PC-9 (cell line): ENCODE data around the gene RIMOC1. TPM values are rescaled to one million over a fixed set of nuclear protein-coding genes. Genes with fewer than 3 reads are reported as not detected.

Experiments
- BruUV-seq: library from RNA; stranded (reverse); fragments of 400-500 nt; replicated peaks from 2 replicates; lab custom pipeline; 2021; lab: Mats Ljungman, UMichigan
- CTCF ChIA-PET: fragments of 300-600 bp; sonication (Branson Sonifier 250); formaldehyde crosslinking; loops from one replicate; lab custom pipeline; 2022; ENCODE audit warnings: antibody characterized with exemption; lab: Charles Lee
- POLR2A ChIA-PET: fragments of 300-600 bp; sonication (Branson Sonifier 250); formaldehyde crosslinking; loops from one replicate; lab custom pipeline; 2022; ENCODE audit warnings: antibody characterized with exemption; ENCODE audit not compliant: unreplicated experiment; lab: Charles Lee
- DNase-seq, 2 experiments: peaks; one replicate each; pipeline versions ENCODE4 v3.0.0 to v3.0.0-alpha.2; 2015 to 2022; ENCODE audit warnings: mixed read lengths in 1 of 2
- H2AFZ ChIP-seq: fragments of 200-600 bp; sonication (generic); 2 replicates; pipeline ENCODE4 v1.8.1; 2017; ENCODE audit warnings: antibody characterized with exemption
- H3F3A ChIP-seq: fragments of 200-600 bp; sonication (generic); 2 replicates; pipeline ENCODE4 v1.8.1; 2017; ENCODE audit warnings: antibody characterized with exemption, mild to moderate bottlenecking, low read depth; ENCODE audit not compliant: insufficient read depth
- H3K27ac ChIP-seq: fragments of 200-600 bp; sonication (generic); 2 replicates; pipeline ENCODE4 v1.6.1; 2016; ENCODE audit warnings: mixed run types
- H3K27me3 ChIP-seq: fragments of 200-600 bp; sonication (generic); 2 replicates; pipeline ENCODE4 v1.6.1; 2016; ENCODE audit warnings: low read depth, mixed run types; ENCODE audit not compliant: insufficient read depth
- H3K36me3 ChIP-seq: fragments of 200-600 bp; sonication (generic); 2 replicates; pipeline ENCODE4 v1.6.1; 2016; ENCODE audit warnings: low read depth, mixed run types
- H3K4me1 ChIP-seq: fragments of 200-600 bp; sonication (generic); replicated peaks from 2 replicates; pipeline ENCODE4 v1.6.1; 2016; ENCODE audit warnings: mixed run types; ENCODE audit not compliant: insufficient read depth
- H3K4me2 ChIP-seq: fragments of 200-600 bp; sonication (generic); 2 replicates; pipeline ENCODE4 v1.6.1; 2017; ENCODE audit warnings: mixed run types
- H3K4me3 ChIP-seq: fragments of 200-600 bp; sonication (generic); 2 replicates; pipeline ENCODE4 v1.6.1; 2016; ENCODE audit warnings: mixed run types
- H3K79me2 ChIP-seq: fragments of 200-600 bp; sonication (generic); 2 replicates; pipeline ENCODE4 v1.6.1; 2017; ENCODE audit warnings: low read depth, mixed run types
- H3K9me2 ChIP-seq: fragments of 200-600 bp; sonication (generic); 2 replicates; pipeline ENCODE4 v1.8.1; 2017; ENCODE audit warnings: mild to moderate bottlenecking; ENCODE audit not compliant: insufficient read depth
- H3K9me3 ChIP-seq: fragments of 200-600 bp; sonication (generic); 2 replicates; pipeline ENCODE4 v1.8.1; 2016; ENCODE audit warnings: low read depth; ENCODE audit not compliant: insufficient read depth
- H4K20me1 ChIP-seq: fragments of 200-600 bp; sonication (generic); 2 replicates; pipeline ENCODE4 v1.8.1; 2017; ENCODE audit not compliant: insufficient read depth
- EZH2 ChIP-seq: fragments of 200-600 bp; sonication (generic); IDR thresholded peaks from 2 replicates; pipeline ENCODE4 v1.8.0; 2017; ENCODE audit warnings: antibody characterized with exemption, low read depth
- intact Hi-C: fragments of 100-400 bp; cut with micrococcal nuclease; formaldehyde crosslinking; loops from one replicate; pipeline ENCODE4 v1.10.0; 2022; ENCODE audit not compliant: unreplicated experiment
- total RNA-seq: library from RNA; stranded (reverse); gene quantifications from 2 replicates; pipeline ENCODE4 v1.2.3, GENCODE V29; 2021
- TF ChIP-seq, protein P1 (sequence below): fragments of 200-600 bp; sonication (generic); conservative IDR thresholded peaks from 2 replicates; pipeline ENCODE4 v1.6.1; 2017; ENCODE audit warnings: mixed run types, antibody characterized with exemption, mild to moderate bottlenecking, moderate library complexity

RIMOC1 gene
- total RNA-seq, 1 experiment from 2014 or later = 68.6 TPM

DNA sequence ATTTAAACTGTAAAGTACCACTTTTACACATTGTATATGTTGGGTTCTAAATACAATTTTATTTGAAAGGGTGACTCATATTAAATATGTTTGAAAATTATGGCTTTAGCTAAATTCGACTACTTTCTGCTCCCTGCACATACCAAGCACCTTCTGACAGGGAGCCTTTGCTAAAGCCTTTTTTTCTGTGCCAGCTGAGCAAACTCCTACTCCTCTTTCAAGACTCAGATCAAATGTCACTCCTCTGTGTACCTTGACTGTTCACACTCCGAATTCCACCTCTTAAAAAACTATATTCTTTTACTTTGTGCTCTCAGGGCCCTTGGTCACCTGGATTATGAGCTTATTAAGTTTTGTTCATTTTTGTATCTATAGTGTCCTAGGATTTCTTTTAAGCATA, 27.5 kb upstream of the RIMOC1 start:
- Histone ChIP-seq H3K4me1 (no peaks in the 10 kb centered on the region), H4K20me1 (no peaks in the 10 kb centered on the region), H3K36me3 (no peaks in the 10 kb centered on the region), H3F3A (no peaks in the 10 kb centered on the region), H2AFZ (no peak overlapping the region), H3K79me2 (no peaks in the 10 kb centered on the region), H3K9me3 (no peaks in the 10 kb centered on the region), H3K9me2 (no peaks in the 10 kb centered on the region; the same call in 1 of the 2 replicates), H3K4me3 (no peak overlapping the region), H3K27ac (no peak overlapping the region), H3K4me2 (no peak overlapping the region), H3K27me3 (no peaks in the 10 kb centered on the region)
- no TSS peak for BruUV-seq
- no peak for DNase-seq
- ChIA-PET POLR2A (no interaction called here), CTCF (no interaction called here)
- intact Hi-C loops = loop anchor here (10.0 kb wide), 1 partner anchor 1508 kb away; no protein-coding TSS in a partner anchor
- TF ChIP-seq, protein P1, sequence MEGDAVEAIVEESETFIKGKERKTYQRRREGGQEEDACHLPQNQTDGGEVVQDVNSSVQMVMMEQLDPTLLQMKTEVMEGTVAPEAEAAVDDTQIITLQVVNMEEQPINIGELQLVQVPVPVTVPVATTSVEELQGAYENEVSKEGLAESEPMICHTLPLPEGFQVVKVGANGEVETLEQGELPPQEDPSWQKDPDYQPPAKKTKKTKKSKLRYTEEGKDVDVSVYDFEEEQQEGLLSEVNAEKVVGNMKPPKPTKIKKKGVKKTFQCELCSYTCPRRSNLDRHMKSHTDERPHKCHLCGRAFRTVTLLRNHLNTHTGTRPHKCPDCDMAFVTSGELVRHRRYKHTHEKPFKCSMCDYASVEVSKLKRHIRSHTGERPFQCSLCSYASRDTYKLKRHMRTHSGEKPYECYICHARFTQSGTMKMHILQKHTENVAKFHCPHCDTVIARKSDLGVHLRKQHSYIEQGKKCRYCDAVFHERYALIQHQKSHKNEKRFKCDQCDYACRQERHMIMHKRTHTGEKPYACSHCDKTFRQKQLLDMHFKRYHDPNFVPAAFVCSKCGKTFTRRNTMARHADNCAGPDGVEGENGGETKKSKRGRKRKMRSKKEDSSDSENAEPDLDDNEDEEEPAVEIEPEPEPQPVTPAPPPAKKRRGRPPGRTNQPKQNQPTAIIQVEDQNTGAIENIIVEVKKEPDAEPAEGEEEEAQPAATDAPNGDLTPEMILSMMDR = no peak

DNA sequence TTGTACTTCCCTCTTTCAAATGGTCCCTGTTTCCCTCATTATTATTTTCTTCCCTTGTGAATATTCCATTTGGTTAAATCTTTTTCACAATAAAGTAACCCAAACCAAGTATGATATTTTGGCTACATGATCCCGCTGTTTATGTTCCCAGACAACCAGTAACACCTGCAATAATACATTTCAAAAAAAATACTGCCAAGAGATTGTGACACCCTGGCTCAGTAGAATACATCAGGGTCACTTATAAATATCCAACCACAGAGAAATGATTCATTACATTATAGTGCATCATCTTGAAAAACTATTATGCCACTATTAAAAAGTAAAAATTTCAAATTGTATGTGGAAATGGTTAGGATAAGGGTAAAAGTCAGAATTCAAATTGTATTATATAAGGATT, 26.7 kb upstream of the RIMOC1 start:
- Histone ChIP-seq H3K27ac (no peak overlapping the region), H3K79me2 (no peaks in the 10 kb centered on the region), H3K27me3 (no peaks in the 10 kb centered on the region), H2AFZ (no peak overlapping the region), H3K4me1 (no peaks in the 10 kb centered on the region), H3K36me3 (no peaks in the 10 kb centered on the region), H3K4me3 (no peak overlapping the region), H4K20me1 (no peaks in the 10 kb centered on the region), H3K9me3 (no peaks in the 10 kb centered on the region), H3K9me2 (no peaks in the 10 kb centered on the region; the same call in 1 of the 2 replicates), H3K4me2 (no peak overlapping the region), H3F3A (no peaks in the 10 kb centered on the region)
- intact Hi-C loops = loop anchor here (10.0 kb wide), 1 partner anchor 1507 kb away; no protein-coding TSS in a partner anchor
- CTCF ChIA-PET = no interaction called here
- no TSS peak for BruUV-seq
- POLR2A ChIA-PET = no interaction called here
- no peak for TF ChIP-seq EZH2
- TF ChIP-seq, protein P1 = no peak
- DNase-seq = no peak

DNA sequence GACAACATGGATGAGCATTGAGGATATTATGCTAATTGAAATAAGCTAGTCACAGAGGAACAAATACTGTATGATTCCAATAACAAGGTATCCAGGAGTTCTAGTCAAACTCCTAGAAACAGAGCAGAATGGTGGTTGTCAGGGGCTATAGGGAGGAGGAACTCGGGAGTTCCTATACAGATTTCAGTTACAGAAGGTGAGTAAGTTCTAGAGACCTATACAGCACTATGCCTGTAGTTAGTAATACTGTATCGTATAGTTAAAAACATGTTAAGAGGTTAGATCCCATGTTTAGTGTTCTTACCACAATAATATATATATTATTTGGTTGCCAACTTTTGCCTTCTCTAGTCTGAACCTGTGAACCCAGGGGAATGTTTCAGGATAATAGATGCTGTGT, 26.0 kb upstream of the RIMOC1 start:
- Histone ChIP-seq H3K79me2 (no peaks in the 10 kb centered on the region), H3K4me3 (no peak overlapping the region), H3K36me3 (no peaks in the 10 kb centered on the region), H3K27me3 (no peaks in the 10 kb centered on the region), H3K9me3 (no peaks in the 10 kb centered on the region), H4K20me1 (no peaks in the 10 kb centered on the region), H3K4me1 (no peaks in the 10 kb centered on the region), H3K9me2 (no peaks in the 10 kb centered on the region; the same call in 1 of the 2 replicates), H3F3A (no peaks in the 10 kb centered on the region), H3K4me2 (no peak overlapping the region), H2AFZ (no peak overlapping the region), H3K27ac (no peak overlapping the region)
- intact Hi-C loops = loop anchor here (10.0 kb wide), 1 partner anchor 1507 kb away; no protein-coding TSS in a partner anchor
- no peak for DNase-seq
- no TSS peak for BruUV-seq
- ChIA-PET POLR2A (no interaction called here), CTCF (no interaction called here)
- TF ChIP-seq, protein P1 = no peak
- TF ChIP-seq EZH2 = no peak
